Activated naive CD4-positive, alpha-beta T cell (primary cell): ENCODE results near the gene CCDC158.
"Not testable (repeated sequence)": the region's sequence is repeated elsewhere in the genome, so short reads cannot be mapped to it uniquely, and the experiment has no call there.

Experiments
- DNase-seq, 4 experiments: peaks; one replicate each; lab custom pipeline; 2025; lab: John Stamatoyannopoulos, UW

The CCDC158 gene

DNA sequence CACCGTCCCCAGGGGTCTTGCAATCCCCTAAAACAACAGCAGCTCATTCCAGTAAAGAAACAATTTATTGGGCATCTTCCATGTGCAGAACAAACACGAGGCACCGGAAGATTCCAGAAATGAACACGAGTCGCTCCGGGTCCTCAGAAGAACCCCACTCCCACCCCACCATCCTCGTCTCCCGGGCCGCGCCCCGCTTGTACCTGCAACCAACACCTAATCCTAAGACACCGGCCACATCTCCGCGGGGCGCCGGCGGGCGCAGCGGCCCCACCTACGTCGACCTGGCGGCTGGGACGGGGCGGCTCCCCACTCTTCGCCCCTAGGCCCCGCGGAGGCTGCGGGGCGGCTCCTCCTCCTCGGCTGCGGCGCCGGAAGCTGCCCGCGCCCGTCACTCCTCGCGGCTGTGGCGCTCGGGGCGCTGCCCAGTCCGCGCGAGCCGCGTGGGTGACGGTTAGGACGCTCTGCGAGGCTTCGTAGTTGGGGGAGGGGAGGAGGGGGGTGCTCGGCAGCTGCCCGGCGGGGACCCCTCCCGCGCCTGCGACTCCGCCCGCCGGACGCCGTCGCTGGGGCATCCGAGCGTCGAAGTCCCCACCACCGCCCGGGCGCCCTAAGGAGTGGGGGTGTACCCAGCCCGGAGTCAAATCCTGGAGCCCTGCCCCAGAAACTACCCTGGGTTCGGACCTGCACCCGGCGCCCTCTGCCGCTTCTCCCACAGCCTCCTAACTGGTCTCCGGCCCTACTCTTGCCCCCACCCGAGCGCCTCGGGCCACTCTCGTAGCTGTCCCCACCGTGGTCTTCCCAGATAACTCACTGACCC, at the start of gene CCDC158:
Gene CCDC158, minus strand, starts transcription at position 380 of the 820 bp plus-strand sequence. CDS start 17,934 bp downstream, outside the sequence.
- DNase-seq = no peak

DNA sequence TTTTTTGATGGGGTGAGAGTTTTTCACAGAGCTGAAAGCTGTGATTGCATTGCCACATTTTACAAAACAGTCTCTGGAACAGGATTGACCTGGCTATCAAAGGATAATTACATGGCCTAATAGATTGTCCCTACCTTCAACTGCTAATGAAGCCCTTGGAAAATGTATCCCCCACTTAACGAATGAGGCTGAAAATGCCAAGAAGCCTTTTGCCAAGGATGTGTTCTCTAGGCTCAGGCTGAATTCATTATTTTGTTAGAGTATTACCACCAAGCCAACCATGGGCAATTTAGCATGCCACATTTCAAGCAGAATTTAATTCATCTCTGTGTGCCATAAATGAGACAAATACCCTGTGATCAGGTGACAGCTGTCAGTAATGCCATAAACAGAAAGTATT, 49.6 kb upstream of the CCDC158 start:
- DNase-seq = no peak

- DNase-seq = no peak
Observed at GRCh38 chr4:76470064-76470463, 49.1 kb upstream of the CCDC158 start.

- no peak for DNase-seq
Observed at GRCh38 chr4:76463568-76463967, 42.6 kb upstream of the CCDC158 start.

DNA sequence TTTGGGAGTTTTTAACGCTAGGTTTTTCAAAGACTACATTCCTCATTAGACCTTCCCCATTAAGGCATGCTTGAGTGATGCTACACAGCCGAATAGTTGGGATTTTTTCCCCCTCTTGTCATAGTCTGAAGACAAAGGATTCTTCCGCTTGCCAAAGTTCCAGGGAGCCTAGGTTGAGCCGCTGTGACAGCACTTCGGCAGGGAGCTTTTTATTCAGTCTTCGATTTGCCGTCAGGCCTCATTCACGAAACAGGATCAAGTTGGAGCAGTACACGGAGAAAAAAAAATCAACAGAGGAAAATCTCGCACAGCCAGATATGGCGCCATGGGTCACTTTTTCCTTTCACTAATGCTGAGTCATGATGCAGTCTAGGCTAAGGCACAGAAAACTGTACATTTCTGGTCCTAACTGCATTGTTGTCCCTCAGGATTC, 38.4 kb upstream of the CCDC158 start:
- DNase-seq = no peak

- DNase-seq = no peak
Observed at GRCh38 chr4:76458825-76459224, 37.9 kb upstream of the CCDC158 start.

GRCh38 chr4:76458297-76458696, 37.4 kb upstream of the CCDC158 start:
- no peak for DNase-seq

DNA sequence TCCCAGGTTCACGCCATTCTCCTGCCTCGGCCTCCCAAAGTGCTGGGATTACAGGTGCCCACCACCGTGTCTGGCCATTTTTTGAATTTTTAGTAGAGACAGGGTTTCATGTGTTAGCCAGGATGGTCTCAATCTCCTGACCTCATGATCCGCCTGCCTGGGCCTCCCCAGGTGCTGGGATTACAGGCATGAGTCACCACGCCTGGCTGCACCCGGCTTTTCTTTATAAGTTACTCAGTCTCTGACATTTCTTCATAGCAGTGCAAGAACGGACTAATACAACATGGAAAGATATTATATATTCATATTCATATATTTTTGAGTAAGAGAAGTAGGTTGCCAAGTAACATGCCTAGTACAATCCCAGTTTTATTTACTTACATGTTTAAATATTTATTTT, 36.9 kb upstream of the CCDC158 start:
- DNase-seq = no peak

- not testable (repeated sequence) for DNase-seq
Observed at GRCh38 chr4:76454073-76454472, 33.1 kb upstream of the CCDC158 start.

DNA sequence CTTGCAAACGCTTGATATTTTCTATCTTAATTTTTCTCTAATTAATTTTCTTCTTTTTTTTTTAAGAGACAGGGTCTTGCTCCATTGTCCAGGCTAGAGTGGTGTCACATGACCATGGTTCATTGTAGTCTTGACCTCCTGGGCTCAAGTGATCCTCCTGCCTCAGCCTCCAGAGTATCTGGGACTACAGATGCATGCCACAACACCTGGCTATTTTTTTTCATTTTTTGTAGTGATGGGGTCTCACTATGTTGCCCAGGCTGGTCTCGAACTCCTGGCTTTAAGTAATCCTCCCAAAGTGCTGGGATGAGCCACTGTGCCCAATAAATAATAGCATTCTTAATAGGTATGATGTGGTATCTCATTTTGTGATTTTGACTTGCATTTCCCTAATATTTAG, 32.3 kb upstream of the CCDC158 start:
- DNase-seq = no peak

DNA sequence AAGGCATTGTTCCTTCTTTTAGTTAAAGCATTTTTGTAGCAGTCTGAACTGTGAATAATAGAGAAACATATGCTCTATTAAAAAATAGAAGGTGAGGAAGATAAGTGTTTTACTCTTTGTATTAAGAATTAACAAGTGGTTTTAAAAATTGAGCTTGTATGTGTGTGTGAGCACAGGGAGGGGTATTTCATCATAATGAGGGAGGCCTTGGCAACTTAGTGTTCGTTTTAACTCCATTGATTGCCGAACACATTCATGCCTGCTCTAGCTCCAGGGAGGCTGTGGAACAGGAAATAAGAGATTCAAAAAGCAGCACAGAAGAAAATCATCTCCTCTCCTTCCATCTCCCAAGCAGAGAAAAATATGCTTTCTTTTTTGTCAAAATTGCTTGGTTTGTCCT, 28.9 kb upstream of the CCDC158 start:
- DNase-seq = no peak

DNA sequence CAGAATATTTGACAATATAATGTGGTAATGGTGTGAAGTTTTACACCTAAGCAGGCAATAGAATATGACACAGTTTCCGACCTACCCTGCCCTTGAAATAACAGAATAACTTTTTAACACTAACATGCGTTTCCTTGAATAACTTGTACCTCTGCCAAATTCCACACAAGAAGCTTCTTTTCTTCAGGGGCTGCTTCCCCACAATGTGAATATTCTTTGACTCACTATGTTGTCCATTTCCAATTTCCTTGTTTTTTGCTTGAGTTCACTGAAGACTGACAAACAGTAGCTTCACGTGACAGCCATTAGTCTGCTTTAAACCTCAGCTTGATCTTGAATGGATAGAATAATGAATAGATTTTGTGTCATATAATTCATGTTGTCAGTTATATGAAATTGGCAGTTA, 28.4 kb upstream of the CCDC158 start:
- DNase-seq = no peak

DNA sequence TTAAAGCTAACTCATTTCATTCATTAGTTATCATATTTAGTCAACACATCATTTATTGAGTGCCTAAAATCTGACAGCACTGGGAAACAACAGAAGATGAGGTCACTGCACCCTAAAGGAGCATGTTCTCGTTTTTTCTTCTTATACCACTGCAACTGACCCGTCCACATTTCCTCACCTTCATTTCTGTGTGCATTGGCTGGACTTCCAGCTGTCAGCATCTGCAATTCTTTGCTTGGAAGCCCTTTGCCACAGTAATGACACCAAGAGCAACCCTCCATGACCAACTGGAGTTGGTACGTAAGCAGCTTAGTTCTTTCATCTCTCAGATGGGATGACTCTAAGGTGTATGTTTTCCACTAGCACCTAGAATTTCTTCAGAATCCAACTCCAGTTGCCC, 27.3 kb upstream of the CCDC158 start:
- DNase-seq = no peak

DNA sequence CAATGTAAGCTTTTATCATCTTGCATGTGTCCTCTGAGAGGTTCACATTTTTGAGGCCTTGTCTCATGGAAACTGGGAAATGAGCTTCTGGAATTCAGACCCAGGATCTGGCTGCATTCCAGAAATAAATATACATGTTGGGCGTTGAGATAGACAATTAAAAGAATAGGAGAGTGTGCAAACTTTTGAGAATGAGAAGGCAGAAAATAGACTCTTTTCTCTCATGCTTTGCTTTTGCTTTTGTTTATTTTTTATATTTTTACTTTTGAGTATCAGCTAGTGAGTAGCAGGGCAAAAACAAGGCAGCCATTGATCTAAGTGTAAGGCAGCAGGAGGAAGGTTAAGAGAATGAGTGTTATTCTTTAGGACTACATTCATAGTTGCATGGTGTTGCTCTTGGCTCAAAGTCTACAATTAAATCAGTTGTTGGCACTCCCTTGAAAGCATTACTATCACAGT, 26.5 kb upstream of the CCDC158 start:
- no peak for DNase-seq

DNA sequence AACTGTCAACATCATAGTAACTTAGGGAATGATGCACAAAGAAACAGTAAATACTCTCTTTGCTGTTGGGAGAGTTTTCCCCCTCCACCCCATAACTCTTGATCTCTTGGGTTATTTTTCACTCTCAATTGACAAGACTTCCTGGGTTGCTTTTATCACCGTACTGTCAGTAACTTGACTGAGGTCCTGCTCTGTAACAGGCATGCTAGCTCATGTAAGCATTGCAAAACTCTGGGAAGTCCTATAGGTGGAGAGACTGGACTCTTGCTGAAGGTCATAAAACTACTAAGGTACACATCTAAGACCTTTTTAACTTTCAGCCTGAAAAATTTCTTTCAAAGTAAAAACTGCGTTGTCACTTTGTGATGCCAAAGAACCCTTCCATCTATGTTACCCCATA, 25.0 kb upstream of the CCDC158 start:
- DNase-seq = no peak

- no peak for DNase-seq
Observed at GRCh38 chr4:76443376-76443775, 22.4 kb upstream of the CCDC158 start.

DNA sequence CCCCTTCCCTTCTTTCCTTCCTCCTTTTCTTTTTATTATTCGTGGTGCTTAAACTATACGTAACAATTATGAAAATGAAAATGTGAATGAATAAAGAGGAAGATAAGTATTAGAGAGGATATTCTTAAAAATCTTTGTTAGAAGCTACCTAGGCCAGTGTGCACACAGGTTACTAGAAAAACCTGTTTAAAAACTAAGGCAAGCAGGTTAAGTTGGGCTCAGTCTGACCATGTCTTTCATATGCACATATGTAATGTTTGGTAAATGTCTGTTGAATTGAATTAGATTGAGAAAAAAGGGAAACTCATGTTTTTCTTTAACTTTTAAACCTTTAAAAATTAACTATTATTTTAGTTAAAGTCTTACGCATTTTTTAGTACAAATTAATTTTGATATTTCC, 21.9 kb upstream of the CCDC158 start:
- DNase-seq = no peak

- DNase-seq = no peak
Observed at GRCh38 chr4:76441881-76442280, 20.9 kb upstream of the CCDC158 start.

DNA sequence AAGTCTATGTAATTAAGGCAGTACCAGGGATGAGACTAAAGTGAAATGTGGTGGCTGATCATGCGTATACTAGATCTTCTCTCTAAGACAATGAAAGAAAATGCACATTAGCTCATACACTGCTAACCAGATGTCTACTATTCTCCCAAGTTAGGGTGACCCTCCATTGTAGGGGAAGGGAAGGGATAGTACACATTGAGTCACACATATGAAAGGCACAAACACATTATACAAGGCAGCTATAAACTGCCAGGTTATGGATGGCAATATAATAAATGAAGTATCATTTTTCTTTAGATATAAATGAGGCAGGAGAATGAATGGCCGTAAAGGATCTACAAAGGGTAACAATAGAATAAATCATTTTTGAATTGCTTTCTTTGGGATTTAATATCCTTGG, 18.6 kb upstream of the CCDC158 start:
- DNase-seq = no peak

GRCh38 chr4:76435528-76436319, 14.8 kb upstream of the CCDC158 start:
- no peak for DNase-seq

GRCh38 chr4:76434901-76435527, 14.1 kb upstream of the CCDC158 start, which contains the start of gene SHROOM3:
Gene SHROOM3 (plus strand): TSS chr4:76435229. CDS start chr4:76436053, 824 bp downstream.
- DNase-seq = no peak
